Right lobe of liver (tissue), 6 donors: ENCODE results near the gene BET1L. TPM values are rescaled to one million over a fixed set of nuclear protein-coding genes. Genes with fewer than 3 reads are reported as not detected.
"Not testable (repeated sequence)": the region's sequence is repeated elsewhere in the genome, so short reads cannot be mapped to it uniquely, and the experiment has no call there.

Source experiments
- ATAC-seq, 4 donors: fragments of 200-7000 bp; cut with Tn5 transposase; one replicate each; pipeline ENCODE4 v1.9.1; 2020; ENCODE audit warnings: mild to moderate bottlenecking in 4 of 4, moderate library complexity in 4 of 4
- DNase-seq, 3 donors: peaks; one replicate each; pipeline ENCODE4 v3.0.0-alpha.2; 2020
- H3K27ac ChIP-seq, 3 donors: fragments of 200-600 bp; one replicate each; pipeline ENCODE4 v1.8.0; 2022
- H3K27me3 ChIP-seq, 2 donors: fragments of 200-600 bp; one replicate each; pipeline ENCODE4 v1.8.0; 2022
- H3K36me3 ChIP-seq, 4 donors: fragments of 200-600 bp; sonication (generic) in 1 of 4; one replicate each; pipeline versions ENCODE4 v1.5.1 to v1.8.0; 2017 to 2022; ENCODE audit warnings: control low read depth in 1 of 4
- H3K4me1 ChIP-seq, 4 donors: fragments of 200-600 bp; sonication (generic) in 1 of 4; one replicate each; pipeline versions ENCODE4 v1.5.1 to v1.8.0; 2017 to 2022; ENCODE audit warnings: control low read depth in 1 of 4
- H3K4me3 ChIP-seq, 3 donors: fragments of 200-600 bp; one replicate each; pipeline ENCODE4 v1.8.0; 2022
- H3K9me3 ChIP-seq, 4 donors: fragments of 200-600 bp; sonication (generic) in 1 of 4; one replicate each; pipeline versions ENCODE4 v1.5.1 to v1.8.0; 2017 to 2022; ENCODE audit warnings: control low read depth in 1 of 4
- CTCF ChIP-seq, 4 donors: fragments of 200-600 bp in 3 of 4; fragments of 450-650 bp in 1 of 4; IDR thresholded peaks; one replicate each; pipeline versions ENCODE4 v1.5.1 to v1.8.0; 2016 to 2022; ENCODE audit warnings: antibody characterized with exemption in 4 of 4, mild to moderate bottlenecking in 2 of 4
- WGBS: methylation state at CpG from one replicate; pipeline ENCODE4 v1.1.6; 2018; ENCODE audit warnings: low coverage, low lambda C conversion rate; ENCODE audit not compliant: insufficient coverage; ENCODE audit errors: missing lambda C conversion rate; 5-methylcytosine and 5-hydroxymethylcytosine counted together
- intact Hi-C, 2 donors: fragments of 100-400 bp; cut with DNase I; formaldehyde crosslinking; loops; one replicate each; pipeline versions ENCODE4 v1.11.2 to v1.14.1; 2022
- small RNA-seq, 2 experiments: library from RNA; depleted of rRNA; stranded (forward); fragments of <200 nt; gene quantifications; one replicate each; pipeline ENCODE3, GENCODE V24; 2016
- total RNA-seq, 6 experiments: library from RNA; depleted of rRNA in 2 of 6; stranded (reverse); fragments of >200 nt in 2 of 6; fragmentation: NEBNext Ultra II Directional in 3 of 6; extraction: Animal tissue kit (Norgen Biotek cat#: 25700) in 3 of 6; gene quantifications; one replicate each; pipeline versions ENCODE4 v1.1.0 to v1.2.4, GENCODE V29; 2016 to 2023
- donor health status: DM: no; HTN: yes; CAD: no.
- donor health status: DM: no; HTN: no; CAD: no.
- donor health status: DM: no; HTN: no; CAD: no.
- donor health status: DM: no; HTN: yes; CAD: no.
- donor health status: DM: no; HTN: yes; CAD: no.

Gene BET1L
- total RNA-seq, 6 experiments from 2014 or later = 17.2 to 28.9 (median 24.8) TPM

DNA sequence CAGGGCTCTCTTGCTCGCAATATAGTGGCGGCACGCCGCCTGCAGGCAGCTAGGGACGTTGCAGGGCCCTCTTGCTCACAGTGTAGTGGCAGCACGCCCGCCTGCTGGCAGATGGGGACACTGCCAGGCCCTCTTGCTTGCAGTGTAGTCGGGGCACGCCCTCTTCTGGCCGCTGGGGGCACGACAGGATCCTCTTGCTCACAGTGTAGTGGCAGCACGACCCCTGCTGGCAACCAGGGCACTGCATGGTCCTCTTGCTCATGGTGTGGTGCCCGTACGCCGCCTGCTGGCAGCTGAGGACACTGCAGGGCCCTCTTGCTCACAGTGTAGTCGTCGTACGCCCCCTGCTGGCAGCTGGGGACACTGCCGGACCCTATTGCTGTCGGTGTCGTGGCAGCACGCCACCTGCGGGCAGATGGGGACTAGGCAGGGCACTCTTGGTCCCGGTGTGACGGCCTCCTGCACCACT lies 17.3 kb downstream of the BET1L start:
- DNase-seq (peak; percentile 25 to 65 (median 56)), ATAC-seq (peak; percentile 63 to 77 (median 70))
- TF ChIP-seq CTCF (IDR thresholded peaks at IDR 0.05) = peak in 1 of 4 donors; percentile 9
- H3K4me3 ChIP-seq, H3K27ac ChIP-seq, H3K4me1 ChIP-seq, H3K36me3 ChIP-seq, intact Hi-C loops, H3K9me3 ChIP-seq, H3K27me3 ChIP-seq: not testable (repeated sequence)
- no CpG with 5 or more reads among the region's 25 CpGs for WGBS

- intact Hi-C loops = not testable (repeated sequence)
- 83% methylated on average over 40 of the region's 55 CpGs for WGBS
These were observed 17.9 kb downstream of the BET1L start for GRCh38 chr11:189200-189783.

DNA sequence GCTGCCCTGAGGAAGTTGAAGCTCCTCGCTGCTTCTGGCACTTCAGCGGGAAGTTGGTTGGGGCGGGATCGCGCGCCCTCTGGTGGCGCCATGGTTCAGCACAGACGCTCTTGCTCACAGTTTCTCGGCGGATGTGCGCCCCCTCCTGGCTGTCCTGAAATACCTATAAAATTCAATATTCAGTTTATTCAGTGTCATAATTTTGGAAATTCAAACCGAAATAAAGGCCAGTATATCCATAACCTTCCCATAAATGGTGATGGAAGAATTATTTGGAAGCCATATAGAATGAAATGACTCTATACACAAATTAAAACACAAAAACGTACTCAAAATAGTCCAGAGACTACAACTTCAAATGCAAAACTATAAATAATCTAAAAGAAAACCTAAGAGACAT lies 27.0 kb downstream of the BET1L start:
- intact Hi-C loops, H3K4me1 ChIP-seq, H3K9me3 ChIP-seq, H3K4me3 ChIP-seq, DNase-seq, H3K27me3 ChIP-seq, H3K27ac ChIP-seq, H3K36me3 ChIP-seq, ATAC-seq: not testable (repeated sequence)
- WGBS = 6% methylated on average over 2 of the region's 13 CpGs
- peak in 2 of 4 donors; percentile 24 to 39 for TF ChIP-seq CTCF (IDR thresholded peaks at IDR 0.05)

More at GRCh38 chr11:189200-189783, 17.9 kb downstream of the BET1L start:
- H3K36me3 ChIP-seq, H3K4me3 ChIP-seq, H3K27ac ChIP-seq, H3K4me1 ChIP-seq, H3K27me3 ChIP-seq, H3K9me3 ChIP-seq: not testable (repeated sequence)
- peak; percentile 33 to 48 (median 46) for ATAC-seq
- peak; percentile 29 to 43 (median 39) for DNase-seq

Small RNA genes within 50 kb of the gene (small RNA-seq; reads per million reads assigned to genes)
- gene RNU6-447P = 0 reads per million in 2 experiments

Other genes with a start within 250 kb of the BET1L start
- gene SCGB1C1, start 14.3 kb downstream of the BET1L start, total RNA-seq = not detected
- 10 to 100 TPM; 29.7 to 54.0 (median 32.4) TPM for gene RIC8A, start 309 bp upstream of the BET1L start, total RNA-seq
- gene SIRT3, start 28.9 kb upstream of the BET1L start, total RNA-seq = 10 to 100 TPM in 5 of 6 experiments, 1 to 10 TPM in 1; 9.2 to 22.0 (median 15.5) TPM
- 10 to 100 TPM; 46.1 to 71.5 (median 48.7) TPM for gene PSMD13, start 29.6 kb upstream of the BET1L start, total RNA-seq
- 1 to 10 TPM in 4 of 6 experiments, under 1 TPM in 2; 0.22 to 6.2 (median 1.6) TPM for gene NLRP6, start 71.0 kb upstream of the BET1L start, total RNA-seq
- 100 to 1,000 TPM in 1 of 6 experiments, 10 to 100 TPM in 4, 1 to 10 TPM in 1; 7.7 to 110 (median 13.8) TPM for gene PGGHG, start 81.7 kb upstream of the BET1L start, total RNA-seq
- not detected for gene IFITM5, start 92.1 kb upstream of the BET1L start, total RNA-seq
- gene IFITM2, start 100.4 kb upstream of the BET1L start, total RNA-seq = 100 to 1,000 TPM; 157 to 624 (median 390) TPM
- gene IFITM1, start 106.6 kb upstream of the BET1L start, total RNA-seq = 100 to 1,000 TPM in 2 of 6 experiments, 10 to 100 TPM in 4; 15.7 to 159 (median 72.5) TPM
- gene IFITM3, start 113.5 kb upstream of the BET1L start, total RNA-seq = 1,000 to 10,000 TPM in 1 of 6 experiments, 100 to 1,000 TPM in 5; 445 to 1,124 (median 694) TPM
- under 1 TPM in 2 of 6 experiments, not detected in 4; 0.05 to 0.07 TPM for gene B4GALNT4, start 162.1 kb upstream of the BET1L start, total RNA-seq
- 1 to 10 TPM in 1 of 6 experiments, under 1 TPM in 2, not detected in 3; 0.43 to 1.5 (median 0.47) TPM for gene PKP3, start 186.8 kb upstream of the BET1L start, total RNA-seq
- 100 to 1,000 TPM in 2 of 6 experiments, 10 to 100 TPM in 4; 48.2 to 133 (median 66.3) TPM for gene SIGIRR, start 207.6 kb upstream of the BET1L start, total RNA-seq
- gene ANO9, start 234.6 kb upstream of the BET1L start, total RNA-seq = 1 to 10 TPM in 1 of 6 experiments, under 1 TPM in 4, not detected in 1; 0.09 to 1.0 (median 0.28) TPM
- gene PTDSS2, start 242.9 kb upstream of the BET1L start, total RNA-seq = 10 to 100 TPM in 4 of 6 experiments, 1 to 10 TPM in 2; 8.4 to 21.9 (median 11.4) TPM